NCI-H1930 (cell line): ENCODE measurements around the gene SF1.

Experiments
- DNase-seq, 2 experiments: peaks; one replicate each; lab custom pipeline; 2025; lab: John Stamatoyannopoulos, UW

Gene SF1

DNA sequence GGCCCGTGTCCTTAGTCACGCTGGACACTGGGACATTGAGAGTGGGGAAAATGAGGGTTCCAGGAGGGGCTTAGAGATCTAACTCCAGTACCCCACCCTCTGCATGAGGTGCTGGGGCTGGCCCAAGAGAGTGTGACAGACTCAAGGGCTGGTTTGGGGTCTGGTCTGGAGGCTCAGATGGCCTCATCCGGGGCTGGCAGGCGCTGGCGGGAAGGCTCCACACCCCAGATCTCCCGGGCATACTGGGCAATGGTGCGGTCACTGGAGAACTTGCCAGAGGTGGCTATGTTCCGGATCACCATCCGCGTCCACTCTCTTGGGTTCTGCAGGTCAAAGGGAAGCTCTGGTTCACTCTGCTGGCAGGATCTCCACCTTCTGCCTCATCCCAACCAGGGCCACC is 31.9 kb downstream of the SF1 start:
- DNase-seq: no peak

GRCh38 chr11:64745521-64746328 is 32.6 kb downstream of the SF1 start:
- peak in 1 of 2 experiments; percentile 34 for DNase-seq

- DNase-seq: no peak
Observed at GRCh38 chr11:64745189-64745520, 33.2 kb downstream of the SF1 start.

DNA sequence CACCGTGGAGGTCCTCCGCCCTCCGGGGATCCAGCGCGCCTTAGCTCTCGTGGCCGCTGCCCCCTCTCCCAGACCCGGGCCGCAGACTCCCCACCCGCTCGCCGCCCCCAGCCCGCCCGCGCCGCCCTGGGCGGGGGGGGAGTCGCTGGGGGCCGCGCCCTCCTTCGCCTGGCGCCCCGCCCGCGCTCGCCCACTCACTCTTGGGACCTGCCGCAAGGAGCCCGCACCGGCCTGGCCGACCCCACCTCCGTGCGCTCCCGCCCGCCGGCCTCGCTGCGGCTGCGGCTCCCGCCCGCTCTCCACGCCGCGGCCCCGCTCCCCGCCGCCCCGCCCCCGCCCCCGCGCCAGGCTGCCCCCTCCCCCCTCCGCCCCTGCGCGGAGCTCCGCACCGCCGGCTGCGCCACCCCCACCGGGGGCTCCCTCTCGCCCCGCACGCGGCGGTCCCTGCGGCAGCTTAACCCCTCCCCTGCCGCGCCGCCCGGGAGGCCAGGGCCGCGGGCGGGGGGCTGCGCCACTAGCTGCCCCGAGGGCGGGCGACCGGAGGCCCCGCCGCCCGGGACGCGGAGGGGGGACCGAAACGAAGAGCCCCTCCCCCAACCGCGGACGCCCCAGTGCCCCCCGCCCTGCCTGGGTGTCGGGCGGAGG is 33.7 kb downstream of the SF1 start:
- DNase-seq: no peak

- DNase-seq: peak; percentile 29 to 60
Observed at GRCh38 chr11:64743591-64744543, 34.5 kb downstream of the SF1 start, which contains the start of gene RASGRP2. RASGRP2 (minus strand) TSS chr11:64744142; CDS start chr11:64742866, 1,276 bp downstream.

- DNase-seq: peak in 1 of 2 experiments; percentile 45
Observed at GRCh38 chr11:64742889-64743590, 35.3 kb downstream of the SF1 start.

DNA sequence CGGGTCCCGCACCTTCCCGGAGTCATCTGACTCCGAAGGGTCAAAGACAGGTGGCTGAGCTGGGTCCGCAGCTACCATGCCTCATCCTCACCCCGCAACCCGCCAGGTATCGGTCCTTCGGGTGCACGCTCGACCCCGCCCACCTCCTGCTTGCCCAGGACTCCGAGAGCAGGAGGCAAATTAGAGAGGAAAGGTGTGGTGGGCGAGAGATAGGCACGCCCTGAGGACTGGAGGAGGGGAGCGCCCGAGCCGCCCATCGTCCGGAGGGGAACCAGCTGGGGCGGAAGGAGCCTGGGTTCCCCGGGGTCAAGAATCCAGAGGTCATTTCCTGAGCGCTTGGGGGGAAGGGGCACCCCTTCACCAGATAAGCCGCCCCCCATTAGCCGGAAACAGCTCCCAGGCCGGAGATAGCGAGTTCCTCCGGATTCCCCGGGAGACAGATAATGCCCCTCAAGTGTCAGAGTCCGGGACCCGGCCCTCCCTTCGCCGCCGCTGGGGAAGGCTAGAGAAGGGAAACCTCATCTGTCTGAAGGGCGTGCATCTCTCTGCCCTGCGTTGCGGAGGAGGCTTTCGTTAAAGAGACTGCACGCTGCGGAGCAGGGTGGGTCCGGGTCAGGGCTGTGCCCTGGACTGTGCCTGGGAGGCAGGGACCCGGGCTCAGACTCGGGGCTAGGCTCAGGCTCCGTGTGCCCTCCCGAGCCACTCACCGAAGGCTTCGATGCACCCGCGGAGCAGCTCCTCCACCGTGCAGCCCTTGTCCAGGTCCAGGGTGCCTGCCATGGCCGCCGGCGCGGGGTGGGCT is 36.1 kb downstream of the SF1 start:
- no peak for DNase-seq

- no peak for DNase-seq
Observed at GRCh38 chr11:64741375-64742086, 36.8 kb downstream of the SF1 start.

DNA sequence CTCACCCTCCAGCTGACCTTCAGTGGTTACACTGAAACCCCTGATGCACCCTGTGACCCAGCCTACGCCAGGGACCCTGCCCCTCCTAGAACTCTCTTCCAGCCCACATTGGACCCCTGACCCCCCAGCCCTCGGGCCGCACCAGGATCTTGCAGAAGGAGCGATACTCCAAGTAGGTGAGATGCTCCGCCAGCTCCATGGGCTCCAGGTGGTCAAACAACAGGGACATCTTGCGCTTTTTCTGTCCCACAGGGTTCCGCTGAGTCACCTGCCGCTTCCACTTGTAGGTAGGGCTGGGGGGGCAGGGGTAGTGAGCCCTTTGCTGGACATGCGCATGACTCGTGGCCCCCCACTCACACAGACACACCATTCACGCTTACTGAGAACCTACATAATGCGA is 38.5 kb downstream of the SF1 start:
- DNase-seq: no peak

DNA sequence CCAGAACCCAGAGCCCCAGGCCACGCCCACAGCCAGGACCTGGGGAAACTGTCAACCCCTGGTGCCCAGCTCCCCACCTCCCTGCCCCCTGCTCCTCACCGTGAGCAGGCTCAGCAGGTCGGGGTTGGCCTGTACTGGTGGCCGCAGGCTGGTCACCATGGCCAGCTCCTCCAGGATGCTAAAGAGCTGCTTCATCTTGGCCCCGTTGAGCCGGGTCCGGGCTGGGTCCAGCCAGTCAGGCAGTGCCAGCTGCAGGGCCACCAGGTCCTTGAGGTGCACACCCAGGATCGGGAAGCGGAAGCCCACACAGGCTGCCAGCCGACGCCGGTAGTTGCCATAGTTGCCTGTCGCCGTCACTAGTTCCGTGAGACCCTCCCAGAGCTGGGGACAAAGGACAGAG is 41.7 kb downstream of the SF1 start:
- DNase-seq: no peak

DNA sequence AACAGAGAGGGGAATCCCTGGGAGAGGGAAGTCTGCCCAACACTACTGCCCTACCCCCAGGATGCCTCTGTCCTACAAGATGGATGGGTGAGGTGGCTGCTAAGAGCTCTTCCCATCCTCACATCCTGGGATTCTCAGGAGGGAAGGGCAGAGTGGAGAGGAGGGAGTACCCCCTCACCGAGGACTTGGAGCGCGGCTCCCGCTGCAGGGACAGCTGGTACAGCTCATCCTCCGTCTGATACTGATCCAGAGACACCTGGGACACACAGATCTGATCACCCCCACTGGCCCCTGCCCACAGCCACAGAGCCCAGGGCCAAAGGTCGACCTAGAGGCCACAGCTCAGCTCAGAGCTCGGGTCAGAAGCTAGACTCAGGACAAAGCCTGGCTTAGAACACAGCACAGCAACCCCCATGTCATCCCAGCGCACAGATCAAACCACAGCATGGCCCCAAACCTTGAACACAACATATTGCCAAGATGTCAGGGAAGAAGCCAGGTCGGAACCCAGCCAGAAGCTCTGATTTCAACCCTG is 42.5 kb downstream of the SF1 start:
- no peak for DNase-seq

GRCh38 chr11:64734811-64735724 is 43.3 kb downstream of the SF1 start:
- no peak for DNase-seq

DNA sequence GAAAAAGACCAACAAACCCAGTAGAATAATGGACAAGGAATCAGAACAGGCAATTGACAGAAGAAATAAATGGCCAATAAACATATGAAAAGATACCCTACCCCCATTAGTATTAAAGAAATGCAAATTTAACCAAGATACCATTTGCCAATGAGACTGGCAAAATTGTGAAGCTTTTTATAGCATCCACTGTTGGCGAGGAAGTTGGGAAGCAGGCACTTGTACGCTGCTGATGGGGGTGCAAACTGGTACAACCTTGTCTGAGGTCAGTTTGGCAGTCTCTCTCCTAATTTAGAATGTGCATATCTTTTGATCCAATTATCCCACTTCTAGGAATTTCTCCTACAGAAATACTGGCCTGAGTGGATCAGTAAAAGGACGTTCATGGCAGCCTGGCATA is 46.7 kb downstream of the SF1 start:
- DNase-seq: no peak

DNA sequence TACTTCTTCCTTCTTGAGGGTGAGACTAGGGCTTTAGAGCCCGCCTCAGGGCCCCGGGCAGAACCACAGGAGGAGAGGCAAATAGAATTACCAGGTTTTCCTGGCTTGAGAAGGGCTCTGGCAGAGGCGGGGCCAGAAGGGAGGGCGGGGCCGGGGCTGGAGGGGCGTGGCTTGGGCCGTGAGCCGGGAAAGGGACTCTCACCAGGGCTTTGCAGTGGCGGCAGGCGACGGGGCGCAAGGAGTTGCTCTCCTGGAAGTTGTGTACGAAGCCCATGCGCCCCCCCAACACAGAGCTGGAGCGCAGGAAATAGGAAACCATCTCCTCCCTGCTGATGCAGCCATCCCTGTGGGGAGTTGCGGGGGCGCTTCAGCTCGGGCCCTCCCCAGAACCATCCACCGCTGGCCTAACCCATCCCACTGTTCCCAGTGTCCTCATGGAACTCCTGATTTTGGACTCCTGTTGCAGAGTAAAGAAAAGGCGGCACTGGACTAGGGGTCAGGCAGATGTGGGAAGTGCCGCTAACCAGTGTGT is 48.4 kb downstream of the SF1 start:
- no peak for DNase-seq

DNA sequence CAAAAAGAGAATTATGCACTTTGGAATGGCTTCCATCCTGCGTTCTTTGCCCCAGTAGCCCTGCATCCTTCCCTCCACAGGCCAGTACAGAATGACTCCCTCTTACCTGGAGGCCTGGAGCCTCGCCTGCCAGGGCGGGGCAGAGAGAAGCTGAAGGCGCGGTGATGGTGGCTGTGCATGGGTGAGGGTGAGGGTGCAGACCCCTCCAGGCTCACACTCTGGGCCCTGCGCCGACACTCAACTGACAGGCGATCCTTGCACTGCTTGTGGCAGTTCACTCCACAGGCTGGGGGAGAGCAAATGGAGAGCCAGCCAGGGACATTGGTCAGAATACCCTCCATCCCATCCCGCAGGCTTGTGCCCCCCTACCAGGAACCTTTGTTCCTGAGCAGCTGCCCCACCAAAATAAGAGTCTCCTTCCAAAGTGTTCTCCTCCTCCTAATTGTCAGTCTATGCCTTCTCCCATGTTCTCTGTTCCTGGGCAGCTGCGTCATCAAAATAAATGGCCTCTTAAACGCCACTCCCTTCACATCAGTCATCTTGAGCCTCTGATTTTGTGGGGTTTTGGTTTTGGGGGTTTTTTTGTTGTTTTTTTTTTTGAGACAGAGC is 49.5 kb downstream of the SF1 start:
- no peak for DNase-seq

DNA sequence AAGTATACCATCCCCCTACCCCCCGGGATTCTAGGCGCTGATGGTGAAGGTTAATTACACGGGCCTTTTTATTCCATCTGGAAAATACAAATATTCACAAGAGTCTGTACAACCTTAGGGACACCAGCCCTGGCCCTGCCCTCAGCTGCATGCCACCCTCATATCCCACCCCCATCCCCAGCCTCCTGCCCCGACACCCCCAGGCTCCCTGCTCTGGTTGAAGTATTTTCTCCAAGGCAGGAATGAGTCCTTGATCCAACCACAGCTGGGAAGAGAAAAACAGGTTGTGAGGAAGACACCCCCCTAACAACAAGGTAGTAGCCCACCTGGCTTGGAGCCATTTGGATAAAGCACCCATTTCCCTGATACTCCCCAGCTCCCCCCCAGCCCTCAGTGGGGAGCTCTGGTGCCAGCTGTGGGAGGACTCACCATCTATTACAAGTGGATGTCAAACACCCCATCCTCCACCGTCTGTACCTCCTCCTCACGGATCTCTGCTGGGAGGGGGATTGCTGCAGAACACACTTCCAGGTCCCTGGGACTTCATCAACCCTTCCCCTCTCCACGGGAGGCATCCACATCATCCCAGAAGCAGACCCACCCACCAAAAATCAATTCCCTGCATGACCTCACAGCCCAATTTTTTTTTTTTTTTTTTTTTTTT is 51.3 kb downstream of the SF1 start:
- no peak for DNase-seq

GRCh38 chr11:64726211-64726641 is 52.1 kb downstream of the SF1 start:
- no peak for DNase-seq
